ENCODE data around the gene VEGFC.

- TF ChIP-seq POLR2A (IDR thresholded peaks at IDR 0.05), result no peak
- TF ChIP-seq, protein P1, sequence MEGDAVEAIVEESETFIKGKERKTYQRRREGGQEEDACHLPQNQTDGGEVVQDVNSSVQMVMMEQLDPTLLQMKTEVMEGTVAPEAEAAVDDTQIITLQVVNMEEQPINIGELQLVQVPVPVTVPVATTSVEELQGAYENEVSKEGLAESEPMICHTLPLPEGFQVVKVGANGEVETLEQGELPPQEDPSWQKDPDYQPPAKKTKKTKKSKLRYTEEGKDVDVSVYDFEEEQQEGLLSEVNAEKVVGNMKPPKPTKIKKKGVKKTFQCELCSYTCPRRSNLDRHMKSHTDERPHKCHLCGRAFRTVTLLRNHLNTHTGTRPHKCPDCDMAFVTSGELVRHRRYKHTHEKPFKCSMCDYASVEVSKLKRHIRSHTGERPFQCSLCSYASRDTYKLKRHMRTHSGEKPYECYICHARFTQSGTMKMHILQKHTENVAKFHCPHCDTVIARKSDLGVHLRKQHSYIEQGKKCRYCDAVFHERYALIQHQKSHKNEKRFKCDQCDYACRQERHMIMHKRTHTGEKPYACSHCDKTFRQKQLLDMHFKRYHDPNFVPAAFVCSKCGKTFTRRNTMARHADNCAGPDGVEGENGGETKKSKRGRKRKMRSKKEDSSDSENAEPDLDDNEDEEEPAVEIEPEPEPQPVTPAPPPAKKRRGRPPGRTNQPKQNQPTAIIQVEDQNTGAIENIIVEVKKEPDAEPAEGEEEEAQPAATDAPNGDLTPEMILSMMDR (IDR thresholded peaks at IDR 0.05), result no peak
These were observed 14.7 kb downstream of the VEGFC start for GRCh38 chr4:176778063-176778462.
